Activated CD4-positive, alpha-beta T cell treated with anti-CD3 and anti-CD28 coated beads, Interleukin-2, Interleukin-4, amounts not matched to agents 100 ng/mL and 50 ng/mL, durations not matched to agents 16 hours and 8 hours (primary cell): ENCODE results near the gene HDC.

ENCODE experiments used
- DNase-seq: peaks from one replicate; pipeline ENCODE4 v3.0.0-alpha.2; 2020; ENCODE audit warnings: low spot score

The HDC gene

GRCh38 chr15:50225938-50226337, 39.6 kb downstream of the HDC start:
- DNase-seq, result no peak

- no peak for DNase-seq
These were observed 40.5 kb downstream of the HDC start for GRCh38 chr15:50225057-50225456.

GRCh38 chr15:50224606-50225005, 40.9 kb downstream of the HDC start:
- DNase-seq, result no peak

- no peak for DNase-seq
These were observed 43.3 kb downstream of the HDC start for GRCh38 chr15:50222181-50222580.

- DNase-seq, result peak; percentile 14
These were observed 45.7 kb downstream of the HDC start for GRCh38 chr15:50219820-50220219.

GRCh38 chr15:50218691-50219090, 46.8 kb downstream of the HDC start:
- no peak for DNase-seq

- DNase-seq, result no peak
These were observed 47.2 kb downstream of the HDC start for GRCh38 chr15:50218291-50218690.

GRCh38 chr15:50210462-50211157, 54.9 kb downstream of the HDC start:
- no peak for DNase-seq

GRCh38 chr15:50209809-50210208, 55.7 kb downstream of the HDC start:
- no peak for DNase-seq

GRCh38 chr15:50206020-50206419, 59.5 kb downstream of the HDC start:
- no peak for DNase-seq

- DNase-seq, result no peak
These were observed 63.5 kb downstream of the HDC start for GRCh38 chr15:50202003-50202402.

GRCh38 chr15:50192926-50193620, 72.5 kb downstream of the HDC start:
- DNase-seq, result no peak

GRCh38 chr15:50192164-50192563, 73.4 kb downstream of the HDC start:
- DNase-seq, result no peak
